Fibroblast of pulmonary artery (primary cell): Measurements from ENCODE around the gene ANKDD1B.

ENCODE experiments used
- DNase-seq: peaks from one replicate; pipeline ENCODE4 v3.0.0-alpha.2; 2010; ENCODE audit warnings: low read depth
- H3K4me3 ChIP-seq: replicated peaks from 2 replicates; pipeline ENCODE4 v1.5.1; 2011; ENCODE audit warnings: low read depth, mild to moderate bottlenecking, control low read depth, low read length, moderate library complexity
- TF ChIP-seq, protein P1 (sequence below): IDR thresholded peaks from 2 replicates; pipeline ENCODE4 v1.5.1; 2011; ENCODE audit warnings: mild to moderate bottlenecking, control low read depth, low read length, inconsistent platforms; ENCODE audit errors: missing control alignments

The ANKDD1B gene

DNA sequence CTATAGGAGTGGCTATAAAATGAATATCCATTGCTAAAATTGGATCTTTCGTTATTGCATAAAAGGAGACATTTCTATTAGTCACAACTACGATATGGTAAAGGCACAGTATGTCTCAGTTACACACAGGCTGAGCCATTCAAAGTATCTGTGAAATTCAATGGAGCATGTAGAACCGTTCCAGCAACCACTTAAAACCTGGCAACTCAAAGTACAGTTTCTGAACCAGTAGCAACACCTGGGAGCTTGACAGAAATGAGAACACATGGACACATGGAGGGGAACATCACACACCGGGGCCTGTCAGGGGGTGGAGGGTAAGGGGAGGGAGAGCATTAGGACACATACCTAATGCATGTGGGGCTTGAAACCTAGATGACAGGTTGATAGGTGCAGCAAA is 90.6 kb downstream of the ANKDD1B start:
- TF ChIP-seq, protein P1, sequence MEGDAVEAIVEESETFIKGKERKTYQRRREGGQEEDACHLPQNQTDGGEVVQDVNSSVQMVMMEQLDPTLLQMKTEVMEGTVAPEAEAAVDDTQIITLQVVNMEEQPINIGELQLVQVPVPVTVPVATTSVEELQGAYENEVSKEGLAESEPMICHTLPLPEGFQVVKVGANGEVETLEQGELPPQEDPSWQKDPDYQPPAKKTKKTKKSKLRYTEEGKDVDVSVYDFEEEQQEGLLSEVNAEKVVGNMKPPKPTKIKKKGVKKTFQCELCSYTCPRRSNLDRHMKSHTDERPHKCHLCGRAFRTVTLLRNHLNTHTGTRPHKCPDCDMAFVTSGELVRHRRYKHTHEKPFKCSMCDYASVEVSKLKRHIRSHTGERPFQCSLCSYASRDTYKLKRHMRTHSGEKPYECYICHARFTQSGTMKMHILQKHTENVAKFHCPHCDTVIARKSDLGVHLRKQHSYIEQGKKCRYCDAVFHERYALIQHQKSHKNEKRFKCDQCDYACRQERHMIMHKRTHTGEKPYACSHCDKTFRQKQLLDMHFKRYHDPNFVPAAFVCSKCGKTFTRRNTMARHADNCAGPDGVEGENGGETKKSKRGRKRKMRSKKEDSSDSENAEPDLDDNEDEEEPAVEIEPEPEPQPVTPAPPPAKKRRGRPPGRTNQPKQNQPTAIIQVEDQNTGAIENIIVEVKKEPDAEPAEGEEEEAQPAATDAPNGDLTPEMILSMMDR, result no peak
- no peak for DNase-seq
- no peak overlapping the region for H3K4me3 ChIP-seq

DNA sequence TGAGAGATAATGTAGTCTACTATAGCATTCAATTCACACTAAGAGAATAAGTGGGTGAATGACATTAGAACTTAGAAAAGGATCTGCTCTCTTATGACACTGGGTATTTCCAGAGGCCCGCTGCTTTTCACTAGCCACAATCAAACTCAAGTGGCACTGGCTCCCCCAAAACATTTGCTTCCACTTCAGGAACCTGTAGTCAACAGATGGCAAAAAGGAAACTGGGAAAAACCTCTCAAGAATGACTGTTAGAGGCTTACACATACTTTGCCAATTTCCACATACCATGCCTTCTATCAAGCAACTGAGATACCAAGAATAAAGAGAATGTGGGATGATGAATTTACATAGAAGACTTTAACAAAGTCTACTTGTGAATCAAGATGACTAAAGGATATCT is 94.8 kb downstream of the ANKDD1B start:
- TF ChIP-seq, protein P1, result no peak
- no peak overlapping the region for H3K4me3 ChIP-seq
- peak; percentile 6 for DNase-seq

DNA sequence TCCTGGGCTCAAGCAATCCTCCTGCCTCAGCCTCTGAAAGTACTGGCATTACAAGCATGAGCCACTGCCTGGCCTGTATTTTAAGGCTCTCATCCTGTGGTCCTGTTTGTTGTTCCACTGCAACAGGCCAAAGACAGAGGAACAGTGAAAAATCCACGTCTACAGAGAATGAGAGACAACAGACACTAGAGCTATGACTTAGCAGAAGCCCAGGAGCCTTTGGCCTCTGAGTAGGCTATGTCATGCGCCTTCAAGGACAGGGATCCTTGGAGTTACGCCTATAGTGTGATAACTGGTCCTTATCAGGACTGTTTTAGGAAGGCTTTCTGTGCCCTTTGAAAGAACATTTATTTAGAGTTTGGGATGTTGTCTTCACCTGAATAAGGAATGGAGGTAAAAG is 95.5 kb downstream of the ANKDD1B start:
- TF ChIP-seq, protein P1, result no peak
- no peak overlapping the region for H3K4me3 ChIP-seq
- no peak for DNase-seq

DNA sequence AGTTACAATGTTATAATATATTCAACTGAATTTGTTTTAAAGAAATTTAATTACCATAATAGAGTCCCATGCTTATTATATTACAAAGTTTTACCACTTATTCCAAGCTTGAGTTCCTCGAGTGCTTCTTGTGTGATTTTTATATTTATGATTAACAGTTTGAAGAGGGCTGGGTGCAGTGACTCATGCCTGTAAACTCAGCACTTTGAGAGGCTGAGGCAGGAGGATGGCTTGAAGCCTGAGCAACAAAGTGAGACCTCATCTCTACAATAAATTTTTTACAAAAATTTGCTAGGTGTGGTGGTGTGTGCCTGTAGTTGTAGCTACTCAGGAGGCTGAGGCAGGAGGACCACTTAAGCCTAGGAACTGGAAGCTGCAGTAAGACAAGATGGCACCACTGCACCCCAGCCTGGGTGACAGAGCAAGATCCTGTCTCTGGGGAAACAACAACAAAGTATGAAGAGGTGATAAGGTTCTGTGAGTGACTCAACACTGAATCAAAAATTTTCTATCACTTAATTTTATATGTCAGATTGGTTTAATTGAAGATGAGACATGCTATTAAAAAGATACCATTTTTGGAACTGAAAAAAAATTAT is 96.8 kb downstream of the ANKDD1B start:
- DNase-seq, result no peak
- TF ChIP-seq, protein P1, result no peak

DNA sequence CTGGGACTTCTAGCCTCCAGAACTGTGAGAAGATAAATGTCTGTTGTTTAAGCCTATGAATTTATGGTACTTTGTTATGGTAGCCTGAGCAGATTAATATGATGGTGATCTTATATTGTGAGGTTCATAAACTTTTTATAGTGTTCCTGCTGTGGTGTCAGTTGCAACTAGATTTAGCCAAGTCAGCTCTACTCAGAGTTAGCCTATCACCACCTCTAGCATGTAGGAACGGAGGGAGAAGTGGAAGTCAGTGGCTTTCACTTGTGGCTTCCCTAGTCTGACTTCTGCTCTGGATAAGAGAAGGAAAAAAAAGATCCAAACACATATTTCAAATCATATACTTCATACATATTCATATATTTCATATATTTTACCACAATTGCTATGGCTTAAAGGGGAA is 99.4 kb downstream of the ANKDD1B start:
- no peak for DNase-seq
- TF ChIP-seq, protein P1, result no peak
- no peak overlapping the region for H3K4me3 ChIP-seq

More for the DNA sequence above, 96.8 kb downstream of the ANKDD1B start:
- H3K4me3 ChIP-seq, result no peak overlapping the region

DNA sequence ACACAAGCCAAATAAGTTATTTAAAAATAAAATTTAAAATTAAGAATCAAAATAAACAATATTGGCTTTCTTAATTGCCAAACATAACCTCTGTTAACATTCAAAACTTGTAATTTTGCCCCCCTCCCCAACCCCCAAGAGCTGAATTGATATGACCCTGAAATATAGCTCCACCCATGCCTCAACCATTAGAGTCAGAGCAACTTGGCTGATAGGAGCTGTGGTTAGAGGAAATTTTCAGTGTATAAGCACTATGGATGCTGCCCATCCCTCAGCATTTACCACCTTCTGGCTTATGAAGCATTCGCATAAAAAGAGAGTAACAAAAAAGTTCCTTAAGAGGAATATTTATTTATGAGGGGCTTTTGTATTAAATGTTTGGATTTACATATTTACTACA is 99.9 kb downstream of the ANKDD1B start:
- no peak overlapping the region for H3K4me3 ChIP-seq
- TF ChIP-seq, protein P1, result no peak
- DNase-seq, result no peak

DNA sequence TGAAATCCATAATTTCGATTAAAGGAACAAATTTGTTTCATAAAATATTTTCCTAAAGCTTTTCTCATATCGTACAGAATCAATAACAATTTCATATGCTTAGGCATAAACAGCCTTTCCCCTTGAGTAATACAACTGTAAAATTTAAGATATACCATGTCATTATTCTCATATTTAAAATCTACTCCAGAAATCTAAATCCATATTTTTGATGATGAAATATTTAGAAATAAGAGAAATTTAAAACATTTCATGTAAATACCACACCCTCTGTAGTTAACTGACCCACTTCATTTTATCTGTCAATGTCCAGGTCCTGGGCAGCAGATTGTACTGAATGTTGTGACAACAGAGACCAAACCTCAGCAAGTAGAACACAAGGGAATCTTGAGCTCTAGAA is 100.8 kb downstream of the ANKDD1B start:
- TF ChIP-seq, protein P1, result no peak
- no peak overlapping the region for H3K4me3 ChIP-seq
- no peak for DNase-seq
